SK-MEL-5 (cell line): ENCODE results near the gene RASL10A. TPM values are rescaled to one million over a fixed set of nuclear protein-coding genes. Genes with fewer than 3 reads are reported as not detected.

Experiments used
- DNase-seq: peaks from one replicate; pipeline ENCODE4 v3.0.0-alpha.2; 2016; ENCODE audit warnings: low read depth, low spot score
- in situ Hi-C: cut with HindIII; loops from 2 replicates; pipeline ENCODE4 v1.10.0; 2016; ENCODE audit warnings: low sequenced_read_pairs, high pct_unique_total_duplicates, low pct_unique_long_range_greater_than_20kb
- total RNA-seq: library from RNA; depleted of rRNA; stranded (reverse); fragments of >200 nt; shearing (Covaris generic); gene quantifications from 2 replicates; pipeline ENCODE4 v1.2.3, GENCODE V29; 2014

Gene RASL10A
- total RNA-seq, 1 experiment from 2014 or later: not detected

- DNase-seq: no peak
- in situ Hi-C loops: no loop called here
Observed at GRCh38 chr22:29311464-29312217, 3.9 kb downstream of the RASL10A start.

- DNase-seq: peak; percentile 85
- in situ Hi-C loops: no loop called here
Observed at GRCh38 chr22:29310863-29311339, 4.6 kb downstream of the RASL10A start.

- in situ Hi-C loops: no loop called here
- no peak for DNase-seq
Observed at GRCh38 chr22:29310065-29310862, 5.2 kb downstream of the RASL10A start.

DNA sequence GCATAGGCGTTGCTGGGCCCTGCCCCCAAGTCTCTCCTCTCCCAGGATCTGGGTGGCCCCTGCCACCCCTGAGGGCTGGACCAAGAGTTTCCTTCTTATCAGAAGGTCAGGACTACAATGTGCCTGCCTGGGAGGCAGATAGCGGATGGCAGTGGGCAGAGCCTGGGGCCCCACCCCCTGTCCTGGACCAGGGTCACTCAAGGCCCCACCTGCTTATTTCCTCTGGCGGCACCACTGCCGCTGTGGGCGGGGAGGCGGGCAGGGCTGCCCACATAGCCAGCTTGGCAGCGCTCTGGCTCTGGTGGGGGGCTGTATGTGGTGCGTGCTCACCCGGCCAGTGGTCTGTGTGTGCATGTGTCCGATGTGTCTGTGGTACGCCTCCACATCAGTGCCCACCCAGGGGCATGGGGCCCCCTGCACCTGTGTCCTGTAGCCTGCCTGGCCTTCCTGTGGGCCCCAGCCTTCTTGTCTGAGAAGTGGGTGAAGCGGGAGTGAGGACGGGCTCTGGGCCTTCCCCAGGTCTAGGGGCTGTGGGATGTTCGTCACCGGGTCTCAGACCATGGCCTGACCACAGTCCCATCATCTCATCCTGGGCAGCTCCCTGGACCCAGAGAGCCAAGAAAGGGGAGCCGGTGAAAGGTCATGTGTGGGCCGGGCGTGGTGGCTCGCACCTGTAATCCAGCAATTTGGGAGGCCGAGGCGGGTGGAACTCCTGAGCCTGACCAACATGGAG is 6.0 kb downstream of the RASL10A start:
- in situ Hi-C loops: no loop called here
- no peak for DNase-seq

DNA sequence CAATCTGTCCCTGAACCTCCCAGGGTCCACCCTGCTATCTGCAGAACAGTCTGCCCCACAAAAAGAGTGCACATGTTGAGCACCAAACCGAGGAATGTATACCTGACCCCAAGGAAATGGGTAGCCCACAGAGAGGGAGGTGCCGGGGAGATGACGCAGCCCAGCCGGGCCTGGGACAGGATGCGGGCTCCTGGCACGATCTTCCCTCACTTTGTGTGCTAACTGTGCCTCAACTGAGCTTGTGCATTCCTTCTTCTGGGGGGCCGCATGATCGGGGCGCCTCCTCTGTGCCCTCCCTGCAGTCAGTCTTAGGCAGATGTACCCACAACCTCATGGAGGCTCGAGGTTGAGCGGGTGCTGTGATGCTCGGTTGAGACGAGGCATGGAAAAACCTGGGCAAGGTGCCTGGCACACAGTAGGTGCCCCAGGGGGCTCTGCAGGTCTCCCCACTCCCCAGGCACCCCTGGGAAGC is 6.7 kb downstream of the RASL10A start:
- DNase-seq: no peak
- in situ Hi-C loops: no loop called here

DNA sequence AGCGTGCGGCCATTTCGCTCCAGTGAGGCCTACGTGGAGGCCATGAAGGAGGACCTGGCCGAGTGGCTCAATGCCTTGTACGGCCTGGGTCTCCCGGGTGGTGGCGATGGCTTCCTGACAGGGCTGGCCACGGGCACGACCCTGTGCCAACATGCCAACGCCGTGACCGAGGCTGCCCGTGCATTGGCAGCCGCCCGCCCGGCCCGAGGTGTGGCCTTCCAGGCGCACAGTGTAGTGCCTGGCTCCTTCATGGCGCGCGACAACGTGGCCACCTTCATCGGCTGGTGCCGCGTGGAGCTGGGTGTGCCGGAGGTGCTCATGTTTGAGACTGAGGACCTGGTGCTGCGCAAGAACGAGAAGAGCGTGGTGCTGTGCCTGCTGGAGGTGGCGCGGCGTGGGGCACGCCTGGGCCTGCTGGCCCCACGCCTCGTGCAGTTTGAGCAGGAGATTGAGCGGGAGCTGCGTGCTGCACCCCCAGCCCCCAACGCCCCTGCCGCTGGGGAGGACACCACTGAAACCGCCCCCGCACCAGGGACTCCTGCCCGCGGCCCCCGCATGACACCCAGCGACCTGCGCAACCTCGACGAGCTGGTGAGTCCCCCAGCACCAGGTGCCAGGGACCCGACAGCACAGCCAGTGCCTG is 7.2 kb downstream of the RASL10A start:
- no peak for DNase-seq
- in situ Hi-C loops: no loop called here

GRCh38 chr22:29307596-29308147 is 7.8 kb downstream of the RASL10A start:
- in situ Hi-C loops: no loop called here
- no peak for DNase-seq

DNA sequence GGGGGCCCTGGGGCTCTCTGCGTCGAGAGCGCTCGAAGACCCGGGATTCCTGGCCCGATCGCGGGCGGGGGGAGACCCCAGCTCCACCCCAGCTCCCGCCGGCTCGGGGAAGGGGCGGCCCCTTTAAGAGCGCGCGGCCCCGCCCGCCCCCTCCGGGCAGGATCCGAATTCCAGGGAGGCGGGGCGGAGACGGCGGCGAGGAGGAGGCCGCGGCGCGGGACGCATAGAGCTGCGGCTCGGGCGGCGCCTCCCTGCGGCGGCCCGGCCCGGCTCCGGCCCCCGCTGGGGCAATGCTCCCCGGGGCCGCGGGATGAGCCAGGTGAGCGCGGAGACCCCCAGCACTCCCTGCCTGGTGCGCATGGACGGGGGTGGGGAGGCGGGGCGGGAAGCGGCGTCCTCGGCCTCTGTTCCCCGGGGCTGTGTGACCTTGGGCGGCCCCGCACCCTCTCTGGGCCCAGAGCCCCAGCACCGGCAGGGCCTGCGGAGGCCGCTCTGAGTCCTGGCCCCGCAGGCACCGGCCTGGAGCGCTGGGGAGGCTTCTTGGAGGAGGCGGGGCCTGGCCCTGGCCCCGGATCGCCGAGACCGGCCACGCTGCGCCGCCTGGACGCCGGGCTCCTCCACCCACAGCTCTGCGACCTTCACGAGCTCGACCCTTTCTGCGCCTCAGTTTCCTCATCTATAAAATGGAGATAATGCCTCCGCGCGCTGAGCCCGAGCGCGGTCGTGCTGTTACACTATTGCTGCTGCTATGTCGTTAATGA is 8.5 kb downstream of the RASL10A start:
- in situ Hi-C loops: no loop called here
- DNase-seq: peak; percentile 76

- in situ Hi-C loops: no loop called here
- DNase-seq: peak; percentile 87
Observed at GRCh38 chr22:29306175-29306834, 9.2 kb downstream of the RASL10A start, which contains the start of gene GAS2L1. GAS2L1 (plus strand) TSS chr22:29306650; CDS start chr22:29308106, 1,456 bp downstream.

- in situ Hi-C loops: no loop called here
- no peak for DNase-seq
Observed at GRCh38 chr22:29305836-29306174, 9.7 kb downstream of the RASL10A start.

DNA sequence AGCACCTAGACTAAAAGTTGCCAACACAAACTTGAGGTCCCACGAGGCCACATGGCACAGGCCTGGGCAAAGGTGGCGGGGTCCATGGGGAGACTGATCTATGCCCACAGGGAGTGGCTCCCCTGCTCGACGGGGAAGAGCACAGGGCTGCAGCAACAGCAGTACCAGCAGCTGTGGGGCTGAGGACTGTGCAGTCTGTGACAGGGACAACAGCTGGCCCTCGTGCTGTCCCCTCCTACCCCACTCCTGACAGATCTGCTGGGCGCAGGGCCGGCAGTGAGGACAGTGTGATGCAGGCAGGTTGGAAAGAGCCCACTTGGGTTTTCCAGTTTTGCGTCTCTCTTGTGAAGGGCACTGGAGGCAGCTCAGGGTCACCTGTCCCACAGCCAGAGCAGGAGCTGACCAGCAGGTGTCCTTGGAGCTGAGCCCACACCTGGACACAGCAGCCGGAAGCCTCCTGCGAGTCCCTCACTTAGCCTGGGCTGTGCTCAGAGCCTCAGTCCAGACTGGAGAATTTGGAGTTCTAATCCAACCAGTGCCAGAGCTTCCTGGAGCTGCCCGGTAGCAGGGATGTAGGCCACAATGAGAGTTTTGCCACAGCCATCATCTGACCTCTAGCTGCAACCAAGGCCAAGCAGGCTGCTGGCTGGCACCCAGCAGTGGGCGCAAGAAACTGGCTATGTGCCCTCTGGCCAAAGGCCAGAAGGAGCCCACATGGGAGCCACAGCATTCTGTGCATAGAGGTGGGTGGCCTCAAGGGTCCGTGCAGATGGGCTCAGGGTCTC is 12.6 kb downstream of the RASL10A start:
- in situ Hi-C loops: no loop called here
- DNase-seq: peak; percentile 33

DNA sequence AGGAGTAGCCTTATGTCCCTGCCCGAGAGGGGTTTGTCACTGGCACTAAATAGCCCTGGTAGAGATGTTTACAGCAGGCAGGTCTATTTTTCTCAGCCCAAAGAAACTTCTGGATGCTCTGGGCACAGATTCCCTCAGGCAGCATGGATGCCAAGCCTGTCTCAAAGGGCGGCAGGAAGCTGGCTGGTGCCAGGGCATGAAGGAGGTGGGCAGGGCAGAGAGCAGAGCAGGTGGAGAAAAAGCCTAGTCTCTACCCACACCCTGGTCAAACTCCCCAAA is 13.2 kb downstream of the RASL10A start:
- no peak for DNase-seq
- in situ Hi-C loops: no loop called here

DNA sequence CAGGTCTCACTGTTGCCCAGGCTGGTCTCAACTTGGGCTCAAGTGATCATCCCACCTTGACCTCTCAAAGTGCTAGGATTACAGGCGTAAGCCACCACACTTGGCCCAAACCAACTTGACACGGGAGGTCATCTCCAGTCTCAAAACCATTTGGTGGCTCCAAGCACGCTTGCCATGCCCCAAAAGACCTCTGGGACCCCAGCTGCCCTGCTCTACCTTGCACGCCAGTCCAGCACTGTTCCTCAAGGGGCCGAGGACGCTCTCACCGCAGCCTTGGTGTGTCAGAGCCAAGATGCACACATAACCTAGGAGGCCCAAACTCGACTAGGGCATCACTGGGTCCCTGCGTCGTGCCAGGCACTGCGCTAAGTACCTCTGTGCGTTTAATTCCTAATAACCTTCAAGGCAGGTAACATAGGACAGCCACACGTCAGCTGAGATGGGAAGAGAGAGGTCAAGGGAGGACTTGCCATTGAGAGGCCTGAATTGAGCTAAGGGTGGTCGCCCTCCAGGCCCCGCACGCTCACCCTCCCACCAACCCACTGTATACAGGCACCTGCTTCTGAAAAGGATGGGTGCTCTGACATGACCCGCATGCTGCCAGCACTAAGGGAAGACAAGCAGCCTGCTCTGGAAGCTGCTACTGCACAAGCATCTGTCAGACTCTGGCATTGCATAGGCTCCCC is 13.6 kb downstream of the RASL10A start:
- in situ Hi-C loops: no loop called here

GRCh38 chr22:29300807-29301601 is 14.5 kb downstream of the RASL10A start:
- DNase-seq: no peak
- in situ Hi-C loops: no loop called here

More for the DNA sequence above, 13.6 kb downstream of the RASL10A start:
- DNase-seq: no peak

GRCh38 chr22:29300467-29300806 is 15.1 kb downstream of the RASL10A start:
- DNase-seq: no peak
- in situ Hi-C loops: no loop called here
